Measurements from ENCODE around the gene CCDC141.

DNA sequence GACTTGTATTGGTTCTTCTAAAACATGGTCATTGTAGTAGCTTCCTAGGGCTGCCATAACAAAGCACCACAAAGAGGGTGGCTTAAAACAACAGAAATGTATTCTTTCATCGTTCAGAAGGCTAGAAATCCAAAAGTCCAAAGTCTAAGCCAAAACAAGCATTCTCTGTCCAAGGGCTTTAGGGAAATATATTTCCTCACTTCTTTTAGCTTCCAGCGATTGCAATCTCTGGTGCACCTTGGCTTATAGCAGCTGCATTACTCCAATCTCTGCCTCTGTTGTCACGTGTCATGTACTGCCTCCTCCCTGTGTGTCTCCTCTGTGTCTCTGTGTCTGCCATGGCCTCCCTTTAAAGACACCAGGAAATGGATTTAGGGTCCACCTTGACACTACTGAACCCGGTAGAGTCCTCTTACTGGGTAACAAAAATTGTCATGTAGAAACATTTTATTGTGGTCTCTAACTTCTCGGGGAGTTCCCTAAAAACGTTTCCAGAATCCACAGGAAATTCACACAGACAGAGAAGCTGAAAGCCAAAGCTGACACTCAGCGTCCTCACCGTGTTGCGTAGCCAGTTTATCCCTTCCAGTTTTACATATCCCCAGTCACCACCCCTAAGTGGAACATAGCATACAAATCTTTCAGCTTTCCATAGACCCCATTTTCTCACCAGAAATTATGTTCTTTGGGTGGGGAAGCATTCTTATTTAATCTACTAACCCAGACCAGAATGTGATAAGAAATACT lies 222.0 kb downstream of the CCDC141 start:
- TF ChIP-seq, protein P1, sequence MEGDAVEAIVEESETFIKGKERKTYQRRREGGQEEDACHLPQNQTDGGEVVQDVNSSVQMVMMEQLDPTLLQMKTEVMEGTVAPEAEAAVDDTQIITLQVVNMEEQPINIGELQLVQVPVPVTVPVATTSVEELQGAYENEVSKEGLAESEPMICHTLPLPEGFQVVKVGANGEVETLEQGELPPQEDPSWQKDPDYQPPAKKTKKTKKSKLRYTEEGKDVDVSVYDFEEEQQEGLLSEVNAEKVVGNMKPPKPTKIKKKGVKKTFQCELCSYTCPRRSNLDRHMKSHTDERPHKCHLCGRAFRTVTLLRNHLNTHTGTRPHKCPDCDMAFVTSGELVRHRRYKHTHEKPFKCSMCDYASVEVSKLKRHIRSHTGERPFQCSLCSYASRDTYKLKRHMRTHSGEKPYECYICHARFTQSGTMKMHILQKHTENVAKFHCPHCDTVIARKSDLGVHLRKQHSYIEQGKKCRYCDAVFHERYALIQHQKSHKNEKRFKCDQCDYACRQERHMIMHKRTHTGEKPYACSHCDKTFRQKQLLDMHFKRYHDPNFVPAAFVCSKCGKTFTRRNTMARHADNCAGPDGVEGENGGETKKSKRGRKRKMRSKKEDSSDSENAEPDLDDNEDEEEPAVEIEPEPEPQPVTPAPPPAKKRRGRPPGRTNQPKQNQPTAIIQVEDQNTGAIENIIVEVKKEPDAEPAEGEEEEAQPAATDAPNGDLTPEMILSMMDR (IDR thresholded peaks at IDR 0.05), result no peak
- TF ChIP-seq POLR2A (IDR thresholded peaks at IDR 0.05), result no peak

Measured in breast epithelium (tissue), 3 donors.